SHP77 treated with DMSO at 0.1 percent for 48 hours (cell line): Measurements from ENCODE around the gene ROPN1L.
"Not testable (repeated sequence)": the region's sequence is repeated elsewhere in the genome, so short reads cannot be mapped to it uniquely, and the experiment has no call there.

Source experiments
- DNase-seq: peaks from one replicate; lab custom pipeline; 2025; lab: John Stamatoyannopoulos, UW

Gene ROPN1L

DNA sequence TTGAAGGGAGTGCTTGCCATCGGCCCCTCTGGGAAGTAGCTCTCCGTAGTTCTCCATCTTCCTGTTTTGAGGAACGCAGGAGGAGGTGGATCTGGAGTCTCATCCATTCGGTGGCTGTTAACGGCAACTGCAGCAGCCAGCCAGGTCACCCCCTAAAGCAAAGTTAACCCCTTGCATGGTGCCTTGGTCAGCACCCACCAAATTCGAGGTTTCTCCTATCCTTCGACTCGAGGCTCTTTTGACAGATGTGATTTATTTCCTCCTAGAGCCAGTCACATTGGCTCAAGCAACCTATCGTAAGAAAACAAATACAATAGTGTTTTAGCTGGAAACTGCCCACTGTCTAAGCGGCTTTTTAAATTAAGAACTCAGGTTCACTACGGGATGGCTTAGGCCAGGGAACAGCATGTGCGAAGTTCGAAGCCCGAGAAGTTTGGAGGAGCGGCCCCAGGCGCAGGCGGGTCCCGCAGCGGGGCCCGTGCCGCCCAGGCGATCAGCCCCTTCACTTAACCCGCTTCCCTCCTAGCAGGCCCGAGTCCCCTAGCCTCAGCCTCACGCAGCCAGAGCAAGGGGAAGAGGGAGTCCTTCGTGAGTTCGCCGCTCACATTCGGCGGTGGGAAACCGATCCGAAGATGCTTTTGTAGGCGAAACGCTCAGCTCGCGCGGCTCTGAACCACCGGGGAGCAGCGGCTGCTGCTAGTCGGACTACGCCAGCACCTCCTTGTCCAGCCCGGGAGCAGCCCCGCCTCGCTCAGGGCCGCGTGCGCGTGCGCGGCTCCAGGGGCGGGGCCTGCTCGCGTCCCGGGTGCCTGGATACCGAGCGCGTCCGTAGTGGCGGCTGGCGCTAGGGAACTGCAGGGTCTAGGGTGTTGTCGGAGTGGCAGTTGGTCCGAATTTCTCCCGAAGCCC is at the start of gene ROPN1L:
Gene ROPN1L (plus strand): TSS at position 797 of the 909 bp plus-strand sequence. CDS start 289 bp downstream, outside the sequence.
- peak; percentile 94 for DNase-seq

DNA sequence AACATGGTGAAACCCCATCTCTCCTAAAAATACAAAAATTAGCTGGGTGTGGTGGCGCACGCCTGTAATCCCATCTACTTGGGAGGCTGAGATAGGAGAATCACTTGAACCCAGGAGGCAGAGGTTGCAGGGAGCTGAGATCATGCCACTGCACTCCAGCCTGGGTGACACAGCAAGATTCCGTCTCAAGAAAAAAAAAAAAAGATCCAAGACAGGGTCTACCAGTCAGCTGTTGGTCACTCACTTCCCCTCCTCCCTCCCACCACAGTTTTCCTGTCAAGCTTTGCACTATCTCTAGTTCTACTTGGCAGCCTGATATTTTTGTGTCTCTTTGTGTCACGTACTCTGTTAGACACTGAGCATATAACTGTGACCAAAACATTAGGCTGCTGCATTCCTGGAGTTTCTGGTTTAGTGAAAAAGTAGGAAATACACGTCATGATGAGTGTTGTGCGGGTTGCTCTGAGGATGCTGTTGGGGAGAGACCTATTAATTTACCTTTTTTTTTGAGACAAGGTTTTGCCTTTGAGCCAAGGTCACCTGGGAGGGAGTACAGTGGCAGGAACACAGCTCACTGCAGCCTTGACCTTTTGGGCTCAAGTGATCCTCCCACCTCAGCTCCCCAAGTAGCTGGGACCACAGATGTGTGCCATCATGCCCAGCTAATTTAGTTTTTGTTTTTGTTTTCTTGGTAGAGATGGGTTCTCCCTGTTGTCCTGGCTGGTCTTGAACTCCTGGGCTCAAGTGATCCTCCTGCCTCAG is 48.9 kb upstream of the ROPN1L start:
- not testable (repeated sequence) for DNase-seq

DNA sequence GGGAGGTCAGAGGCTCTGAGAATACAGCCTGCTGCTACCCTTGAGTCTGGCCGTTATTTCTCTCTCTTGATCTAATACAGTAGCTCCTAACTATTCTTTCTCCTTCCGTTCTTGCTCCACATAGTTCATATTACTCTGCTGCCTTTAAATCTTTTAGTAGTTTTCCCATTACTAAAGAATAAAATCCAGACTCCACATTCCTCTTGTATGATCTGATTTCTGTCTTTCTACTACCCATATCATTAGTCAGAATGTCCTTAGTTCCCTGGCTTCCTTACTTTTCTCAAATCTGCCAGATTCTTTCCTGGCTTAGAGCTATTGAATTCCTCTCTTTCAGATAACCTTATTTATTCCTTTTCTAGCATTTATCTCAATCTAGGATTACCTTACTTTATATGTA is 48.2 kb upstream of the ROPN1L start:
- DNase-seq, result no peak

DNA sequence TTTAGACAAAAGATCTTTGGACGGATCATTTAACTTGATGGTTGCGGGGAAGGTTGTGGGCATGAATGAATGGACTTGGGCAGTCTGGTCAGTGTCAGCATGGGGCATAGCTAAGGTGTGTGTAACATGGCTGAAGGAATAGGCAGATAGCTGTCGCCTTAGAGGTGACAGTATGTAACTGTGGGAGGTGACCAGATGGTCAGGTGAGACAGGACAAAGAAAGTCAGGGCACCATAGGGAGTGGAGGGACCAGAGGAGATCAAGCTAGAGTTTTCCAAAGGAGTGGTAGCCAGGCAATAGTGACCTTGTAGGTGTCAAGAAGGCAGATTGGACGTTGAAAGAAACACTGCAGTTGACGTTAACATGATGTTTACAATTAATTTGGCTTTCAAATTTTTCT is 45.1 kb upstream of the ROPN1L start:
- no peak for DNase-seq

DNA sequence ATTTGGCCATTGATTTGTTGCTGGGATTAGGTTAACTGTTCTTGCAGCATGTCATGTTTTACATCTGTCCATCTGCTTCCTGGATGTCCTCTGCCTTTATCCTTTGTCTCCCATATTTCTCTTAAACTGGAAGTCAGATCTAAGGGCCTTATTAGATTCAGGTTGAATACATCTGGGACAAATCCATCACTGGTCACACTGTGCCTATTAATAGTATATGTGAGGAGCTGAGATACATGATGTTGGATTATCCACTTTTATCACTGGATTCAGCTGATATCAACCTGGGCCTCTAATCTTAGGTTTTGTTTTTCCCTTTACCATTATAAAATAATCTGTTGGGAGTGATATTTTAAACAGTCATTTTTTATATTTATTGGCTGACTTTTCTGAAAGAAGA is 41.8 kb upstream of the ROPN1L start:
- no peak for DNase-seq

DNA sequence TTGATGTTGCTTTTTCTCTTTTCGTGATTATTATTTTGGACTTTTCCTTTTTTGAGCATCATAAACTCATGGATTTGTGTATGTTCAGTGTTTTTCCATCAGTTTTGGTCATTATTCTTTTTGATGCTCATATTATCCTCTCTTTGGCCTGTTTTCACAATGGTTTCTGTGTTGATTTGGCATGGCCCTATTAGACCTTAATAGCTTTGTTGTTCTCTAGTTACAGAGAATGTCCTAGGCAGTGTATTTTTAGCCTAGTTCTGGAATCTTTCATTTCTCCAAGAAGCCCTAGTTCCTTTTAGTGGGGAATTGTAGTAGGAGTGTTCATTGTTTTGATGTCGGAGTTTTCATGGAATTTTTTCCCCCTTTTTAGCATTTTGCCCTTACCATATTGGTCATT is 41.3 kb upstream of the ROPN1L start:
- DNase-seq, result no peak

DNA sequence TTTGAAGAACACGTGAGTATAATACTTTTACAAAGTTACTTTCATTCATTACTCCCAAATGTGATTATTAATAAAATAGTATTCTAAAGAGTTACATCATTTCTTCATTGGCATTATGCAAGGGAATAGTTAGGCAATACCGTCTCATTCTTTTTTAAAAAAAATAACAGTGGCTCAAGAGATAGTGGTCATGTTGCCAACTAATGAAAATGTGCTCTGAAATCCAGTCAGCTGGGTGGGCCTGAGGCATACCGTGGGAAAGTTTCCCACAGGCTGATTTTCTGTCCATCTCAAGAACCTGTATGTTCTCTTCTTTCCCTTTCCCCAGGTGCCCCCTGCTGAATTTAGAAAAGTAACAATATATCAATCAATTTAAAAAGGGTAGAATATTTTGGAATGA is 40.8 kb upstream of the ROPN1L start:
- DNase-seq, result no peak

DNA sequence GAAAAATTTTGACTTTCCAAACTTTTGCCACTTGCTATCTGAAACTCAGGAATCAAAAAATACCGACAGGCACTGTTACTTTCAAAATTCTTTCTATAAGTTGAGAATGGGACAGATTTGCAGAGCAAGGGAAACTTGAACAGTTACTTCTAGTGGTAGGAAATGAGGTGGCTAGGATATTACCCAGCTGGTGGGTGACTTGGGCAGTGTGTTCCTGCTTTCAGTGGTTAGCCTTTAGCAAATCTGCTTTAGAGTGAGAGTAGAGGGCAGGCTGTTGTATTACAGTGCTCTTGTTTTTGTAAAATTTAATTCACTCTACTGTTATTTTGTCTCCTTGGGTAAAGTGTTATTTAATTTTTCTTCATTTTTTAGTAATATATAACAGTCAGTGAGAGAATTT is 40.2 kb upstream of the ROPN1L start:
- DNase-seq, result no peak

DNA sequence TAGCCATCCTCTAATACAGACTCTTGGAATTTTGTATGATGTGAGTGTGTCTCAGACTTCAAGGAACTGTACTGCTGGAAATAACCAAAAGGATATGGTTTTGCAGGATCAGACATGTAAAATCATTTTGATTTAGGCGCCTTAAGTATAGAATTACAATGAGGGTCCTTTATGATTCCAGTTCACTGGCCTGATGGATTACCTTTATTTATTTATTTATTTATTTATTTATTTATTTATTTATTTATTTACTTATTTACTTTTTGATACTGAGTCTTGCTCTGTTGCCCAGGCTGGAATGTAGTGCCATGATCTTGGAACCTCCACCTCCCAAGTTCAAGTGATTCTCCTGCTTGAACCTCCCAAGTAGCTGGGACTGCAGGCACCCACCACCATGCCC is 37.9 kb upstream of the ROPN1L start:
- DNase-seq, result no peak

DNA sequence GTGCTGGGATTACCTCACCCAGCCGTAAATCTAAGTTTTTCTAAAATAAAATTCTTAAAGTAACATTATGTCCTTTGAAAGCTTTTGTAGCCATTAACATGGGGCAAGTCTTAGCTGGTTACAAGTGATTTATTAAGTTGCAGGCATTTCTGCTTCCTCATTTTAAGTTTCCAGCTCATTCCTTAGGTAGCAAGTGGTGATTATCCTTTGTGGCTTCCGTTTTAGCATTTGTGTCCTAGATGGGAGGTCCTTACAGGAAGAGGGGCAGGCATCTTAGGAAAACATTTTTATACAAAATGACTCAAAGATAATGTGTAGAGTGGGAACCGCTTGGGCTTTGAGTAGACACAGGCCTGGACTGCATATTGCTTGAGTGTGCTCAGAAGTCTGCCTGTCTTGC is 35.0 kb upstream of the ROPN1L start:
- no peak for DNase-seq

DNA sequence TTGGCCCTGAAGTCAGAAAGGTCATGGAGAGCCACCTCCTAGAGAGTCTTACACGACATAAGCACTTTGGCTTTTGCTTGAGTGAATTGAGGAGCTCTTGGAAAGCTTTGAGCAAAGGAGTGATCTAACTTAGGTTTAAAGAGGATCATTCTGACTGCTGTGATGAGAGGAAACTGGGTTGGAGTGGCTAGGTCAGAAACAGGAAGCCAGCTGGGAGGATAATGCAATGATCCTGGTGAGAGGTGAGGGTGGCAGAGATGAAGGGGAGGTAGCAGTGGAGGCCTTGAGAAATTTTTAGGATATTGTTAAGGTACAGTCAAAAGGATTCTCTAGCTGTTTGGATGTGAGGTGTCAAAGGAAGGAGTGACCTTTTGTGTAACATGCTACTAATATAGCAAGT is 32.2 kb upstream of the ROPN1L start:
- DNase-seq, result no peak

DNA sequence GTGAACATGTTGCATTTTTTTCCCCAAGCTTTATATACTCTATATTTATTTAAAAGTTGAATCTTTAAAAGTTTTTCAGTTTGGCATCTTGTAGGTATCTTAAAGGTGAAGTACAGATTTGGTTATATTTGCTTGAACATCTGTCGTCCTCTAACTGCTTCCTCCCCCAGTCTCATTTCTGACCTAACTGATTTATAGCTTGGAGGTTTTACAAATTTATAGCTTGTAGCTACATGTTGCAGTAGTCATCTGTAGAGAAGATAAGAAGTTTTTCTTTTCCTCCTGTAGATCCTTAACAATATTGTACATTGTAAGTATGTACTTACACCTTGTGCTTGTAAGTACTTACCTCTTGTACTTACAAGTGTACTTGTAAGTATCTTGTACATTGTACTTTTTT is 31.0 kb upstream of the ROPN1L start:
- DNase-seq, result no peak

DNA sequence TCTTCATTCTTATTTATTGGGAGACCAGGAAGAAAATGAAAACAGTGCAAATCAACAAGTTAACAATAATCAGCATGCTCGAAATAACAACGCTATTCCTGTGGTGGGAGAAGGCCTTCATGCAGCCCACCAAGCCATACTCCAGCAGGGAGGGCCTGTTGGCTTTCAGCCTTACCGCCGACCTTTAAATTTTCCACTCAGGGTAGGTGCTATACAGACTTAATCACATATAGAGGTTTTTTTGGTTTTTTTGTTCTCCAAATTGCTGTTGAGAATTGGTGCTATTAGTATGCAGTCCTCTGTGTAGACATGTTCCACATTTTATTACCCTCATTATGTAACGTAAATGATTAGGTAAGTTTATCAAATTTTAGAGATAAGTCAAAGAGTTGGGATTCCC is 30.3 kb upstream of the ROPN1L start:
- no peak for DNase-seq

DNA sequence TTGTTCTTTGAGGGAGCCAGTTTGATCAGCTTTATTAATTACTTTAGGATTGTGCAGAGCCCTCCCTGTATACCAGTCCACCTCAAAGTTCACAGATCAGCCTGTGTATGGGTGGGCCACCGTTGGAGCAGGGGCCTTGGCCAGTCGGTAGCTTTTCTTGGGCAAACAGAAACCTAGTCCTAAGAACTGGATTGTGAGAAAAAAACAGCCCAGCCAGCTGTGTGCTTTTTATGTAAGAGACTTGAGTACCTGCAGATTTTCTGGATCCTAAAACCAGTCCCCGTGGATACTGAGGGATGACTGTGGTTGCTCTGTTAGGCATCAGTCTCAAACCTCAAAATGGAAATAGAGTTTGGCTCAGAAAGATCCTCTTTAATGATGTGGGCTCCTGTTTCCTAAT is 24.8 kb upstream of the ROPN1L start:
- DNase-seq, result no peak

DNA sequence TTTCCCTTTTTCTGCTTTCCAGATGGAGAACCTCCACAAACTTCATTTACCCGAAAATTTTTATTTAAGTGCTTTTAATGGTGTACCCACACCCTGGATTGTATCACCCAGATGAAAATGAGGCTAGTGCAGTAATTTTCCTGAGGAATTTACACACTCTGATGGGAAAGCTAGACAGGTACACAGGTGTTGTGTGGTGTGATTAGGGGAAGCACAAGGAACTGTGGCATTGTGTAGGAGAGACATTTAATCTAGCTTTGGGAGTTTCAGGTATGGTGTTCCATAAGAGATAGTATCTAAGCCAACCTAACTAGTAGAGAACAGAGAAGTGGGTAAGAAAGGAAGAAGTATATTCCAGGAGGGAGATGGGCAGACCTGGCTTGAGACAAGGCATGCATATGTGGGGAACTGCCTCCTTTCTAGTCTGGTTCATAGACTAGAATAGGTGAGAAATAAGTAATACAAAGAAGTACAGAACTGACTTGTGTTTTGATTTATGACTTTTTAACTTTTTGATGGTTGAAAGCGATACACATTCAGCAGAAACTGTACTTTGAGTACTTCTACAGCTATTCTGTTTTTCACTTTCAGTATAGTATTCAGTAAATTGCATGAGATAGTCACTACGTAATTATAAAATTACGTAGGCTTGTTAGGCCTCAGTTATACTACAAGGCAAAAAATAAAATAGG is 22.9 kb upstream of the ROPN1L start:
- DNase-seq, result no peak

DNA sequence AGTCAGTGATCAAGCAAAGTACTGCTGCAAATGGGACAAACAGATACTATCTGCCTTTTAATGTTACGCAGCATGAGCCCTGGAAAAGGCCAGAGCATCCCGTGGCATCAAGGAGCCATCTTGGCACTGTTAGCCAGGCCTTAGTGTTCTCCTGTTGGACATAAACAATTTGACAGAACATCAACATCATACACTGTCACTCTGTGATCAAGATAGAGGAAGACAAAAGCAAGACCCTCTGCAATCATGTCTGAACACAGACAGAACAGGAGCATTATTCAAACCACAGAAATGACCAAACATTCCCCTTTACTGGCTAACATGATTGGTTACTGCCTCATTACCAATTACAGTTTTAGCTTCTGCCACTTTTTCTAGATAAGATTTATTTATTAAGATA is 21.2 kb upstream of the ROPN1L start:
- no peak for DNase-seq

DNA sequence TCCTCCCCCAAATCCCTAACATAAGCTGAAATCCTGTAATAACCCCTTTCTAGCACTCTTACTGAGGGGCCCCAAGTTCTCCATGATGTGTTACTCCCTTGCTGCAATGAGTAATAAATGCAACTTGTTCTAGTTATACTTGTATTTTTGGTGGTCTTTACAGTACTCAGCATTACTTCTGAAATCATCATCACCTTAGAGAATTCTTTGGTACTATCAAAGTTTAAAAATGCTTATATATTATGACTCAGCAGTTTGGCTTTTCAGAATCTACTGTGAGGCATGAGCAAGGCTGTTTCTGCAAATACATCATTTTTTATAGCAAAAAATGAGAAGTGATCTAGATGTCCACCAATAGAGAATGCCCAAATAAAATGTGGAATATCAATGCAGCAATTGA is 20.7 kb upstream of the ROPN1L start:
- DNase-seq, result no peak

DNA sequence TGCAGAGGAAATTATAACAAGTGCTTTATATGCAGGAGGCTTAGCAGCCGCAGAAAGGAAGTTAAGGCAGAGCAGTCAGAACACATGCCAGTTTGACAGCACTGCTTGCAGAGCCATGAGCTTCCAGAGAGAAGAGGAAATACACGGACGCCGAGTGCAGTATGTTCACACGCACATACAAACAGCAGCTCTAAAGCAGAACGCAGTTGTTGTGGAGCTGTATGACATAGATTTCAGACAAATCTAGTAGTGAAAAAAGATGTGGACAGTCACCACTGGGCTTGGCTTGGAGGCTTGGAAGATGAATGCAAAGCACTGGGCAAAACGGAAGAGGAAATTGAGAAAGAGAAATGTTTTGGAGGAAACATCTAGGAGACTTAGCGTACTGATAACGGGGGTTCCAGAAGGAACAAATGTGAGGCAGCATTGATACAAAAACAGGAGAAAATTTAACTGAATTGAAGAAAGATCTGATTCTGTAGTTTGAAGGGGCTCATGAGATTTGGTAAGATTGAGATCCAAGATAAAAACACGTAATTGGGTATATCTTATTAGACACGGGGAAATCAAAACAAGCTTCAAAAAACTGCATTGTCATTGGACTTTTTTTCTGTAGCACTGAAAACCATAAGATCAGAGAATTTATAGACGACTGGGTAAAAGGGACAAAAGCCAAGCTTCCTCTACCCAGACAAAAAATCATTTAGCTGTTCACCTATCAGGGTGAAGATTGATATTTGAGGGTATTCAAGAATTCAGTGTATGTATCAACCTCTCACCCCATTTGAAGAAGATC is 19.6 kb upstream of the ROPN1L start:
- no peak for DNase-seq

DNA sequence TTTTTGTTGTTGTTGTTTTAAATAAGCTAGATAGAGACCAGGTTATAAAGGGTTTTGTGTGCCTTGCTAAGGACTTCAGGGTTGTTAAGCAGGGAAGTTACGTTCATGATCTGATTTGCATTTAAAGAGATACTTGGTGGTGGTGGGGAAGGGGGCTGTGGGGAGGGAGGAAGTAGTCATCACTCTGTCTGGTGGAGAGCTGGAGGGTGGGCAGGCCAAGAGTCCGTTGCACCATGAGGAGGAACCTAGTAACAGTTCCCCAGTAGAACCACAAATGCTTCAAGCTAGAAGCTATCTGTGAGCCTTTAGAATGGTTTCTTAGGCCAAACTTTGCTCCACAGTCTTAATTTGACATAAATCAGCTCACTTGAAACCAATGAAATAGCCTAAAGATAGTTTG is 18.7 kb upstream of the ROPN1L start:
- no peak for DNase-seq

DNA sequence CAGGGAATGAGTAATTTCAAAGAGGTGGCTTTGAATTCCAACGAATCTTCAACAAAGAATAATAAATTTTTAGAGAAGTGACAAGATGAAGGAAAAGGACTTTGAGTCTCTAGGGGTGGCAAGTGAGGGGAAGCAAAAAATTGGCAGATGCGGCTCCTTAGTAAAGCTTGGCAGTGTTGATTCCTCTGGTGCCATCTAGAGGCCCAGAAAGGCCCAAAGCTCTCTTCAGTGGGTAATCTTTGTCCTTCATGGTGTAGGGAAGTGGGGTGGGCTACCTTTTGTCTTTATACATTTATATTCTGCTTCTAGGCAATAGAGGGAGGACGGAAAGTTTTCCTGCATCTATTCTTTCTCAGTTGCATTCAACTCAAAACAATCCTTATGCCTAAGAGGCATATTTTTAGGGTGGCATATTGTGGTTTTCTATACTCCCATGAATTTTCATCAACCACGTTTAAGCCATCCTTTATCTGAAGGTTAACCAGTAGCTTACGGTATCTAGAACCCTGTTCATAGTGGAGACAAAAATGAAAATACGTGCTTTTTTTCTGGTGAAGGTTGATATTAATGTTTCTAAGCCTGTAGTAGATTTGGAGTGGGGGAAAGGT is 17.5 kb upstream of the ROPN1L start:
- DNase-seq, result no peak

DNA sequence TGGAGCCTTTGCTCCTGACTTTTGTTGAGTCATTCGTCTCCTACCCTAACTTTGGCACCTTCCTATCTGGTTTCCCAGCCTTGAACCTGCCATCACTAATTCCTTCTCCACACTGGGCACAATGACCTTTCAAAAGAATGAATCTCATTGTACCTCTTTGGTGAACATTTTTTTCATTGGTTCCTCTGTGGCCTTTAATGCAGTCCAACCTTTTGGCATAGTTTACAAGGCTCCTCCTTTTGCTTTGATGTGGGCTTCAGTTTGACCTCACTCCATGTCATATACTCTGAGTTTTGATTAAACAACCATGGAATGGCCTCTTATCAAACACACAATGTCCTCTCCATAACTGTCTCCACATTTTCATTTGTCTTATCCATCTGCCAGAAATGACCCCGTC is 14.5 kb upstream of the ROPN1L start:
- no peak for DNase-seq

DNA sequence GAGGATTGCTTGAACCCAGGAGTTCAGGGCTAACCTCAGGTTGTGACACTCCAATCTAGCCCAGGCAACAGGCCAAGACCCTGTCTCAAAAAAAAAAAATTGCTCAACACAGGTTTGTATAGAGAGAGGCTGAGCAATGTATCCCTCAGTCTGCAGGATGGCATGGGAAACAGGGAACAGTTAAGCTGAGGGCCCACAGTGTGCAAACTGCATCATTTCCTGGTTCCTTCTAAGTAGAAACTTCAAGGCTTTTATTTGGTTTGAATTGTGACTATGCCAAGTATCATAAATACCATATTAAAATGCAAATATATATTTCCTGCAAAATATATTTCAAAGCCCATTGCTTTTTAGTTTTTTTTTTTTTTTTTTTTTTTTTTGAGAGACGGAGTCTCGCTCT is 13.7 kb upstream of the ROPN1L start:
- no peak for DNase-seq
